Stomach (tissue), 9 donors: Measurements from ENCODE around the gene ASB12. TPM values are rescaled to one million over a fixed set of nuclear protein-coding genes. Genes with fewer than 3 reads are reported as not detected.

ENCODE experiments used
- DNase-seq, 2 donors: peaks; one replicate each; pipeline versions ENCODE4 v3.0.0 to v3.0.0-alpha.2; 2013 to 2019
- H3K27ac ChIP-seq, 5 donors: fragments of 200-600 bp in 4 of 5; sonication (generic) in 4 of 5; one replicate each; pipeline ENCODE4 v1.5.1; 2013 to 2019; ENCODE audit warnings: mild to moderate bottlenecking in 1 of 5, moderate library complexity in 1 of 5
- H3K27me3 ChIP-seq, 3 donors: fragments of 200-600 bp; sonication (generic); one replicate each; pipeline ENCODE4 v1.5.1; 2017 to 2019; ENCODE audit warnings: mixed run types in 1 of 3
- H3K36me3 ChIP-seq, 4 donors: fragments of 200-600 bp; sonication (generic); 1 replicate in 3 of 4; 2 replicates in 1 of 4; pipeline ENCODE4 v1.5.1; 2016 to 2019
- H3K4me1 ChIP-seq, 4 donors: fragments of 200-600 bp; sonication (generic); one replicate each; pipeline ENCODE4 v1.5.1; 2016 to 2019
- H3K4me3 ChIP-seq, 4 donors: fragments of 200-600 bp; sonication (generic) in 3 of 4; one replicate each; pipeline ENCODE4 v1.5.1; 2016 to 2019; ENCODE audit warnings: mild to moderate bottlenecking in 1 of 4
- H3K9me3 ChIP-seq, 4 donors: fragments of 200-600 bp; sonication (generic); one replicate each; pipeline ENCODE4 v1.5.1; 2016 to 2019
- EP300 ChIP-seq: sonication (generic); formaldehyde crosslinking; IDR thresholded peaks from one replicate; pipeline ENCODE4 v1.6.1; 2017; ENCODE audit warnings: antibody characterized with exemption
- POLR2A ChIP-seq, 4 donors: fragments of 450-650 bp; IDR thresholded peaks; one replicate each; pipeline ENCODE4 v1.6.1; 2016; ENCODE audit warnings: antibody characterized with exemption in 4 of 4, control low read depth in 2 of 4, mild to moderate bottlenecking in 1 of 4, moderate library complexity in 1 of 4
- POLR2AphosphoS5 ChIP-seq, 3 donors: sonication (generic); formaldehyde crosslinking; IDR thresholded peaks; one replicate each; pipeline ENCODE4 v1.6.1; 2016; ENCODE audit warnings: antibody characterized with exemption in 3 of 3
- WGBS, 5 donors: extraction: QIAGEN DNeasy Blood & Tissue Kit in 3 of 5; methylation state at CpG; one replicate each; pipeline versions ENCODE4 v1.1.5 to v1.1.7; 2013 to 2018; 5-methylcytosine and 5-hydroxymethylcytosine counted together
- intact Hi-C: fragments of 100-400 bp; cut with DNase I; formaldehyde crosslinking; loops from one replicate; pipeline ENCODE4 v1.15.1; 2023; ENCODE audit warnings: low total_unique reads
- polyA plus RNA-seq, 3 donors: library from polyadenylated mRNA; stranded (reverse); fragments of 200-250 nt; gene quantifications; one replicate each; pipeline ENCODE4 v1.2.3, GENCODE V29; 2013
- total RNA-seq, 5 donors: library from RNA; depleted of rRNA; stranded (reverse); fragments of >200 nt; gene quantifications; one replicate each; pipeline versions ENCODE4 v1.1.0 to v1.2.3, GENCODE V29; 2014 to 2016
- TF ChIP-seq, protein P1 (sequence below), 7 experiments: fragments of 450-650 bp in 4 of 7; fragments of 200-600 bp in 3 of 7; sonication (generic) in 3 of 7; IDR thresholded peaks; one replicate each; pipeline ENCODE4 v1.5.1; 2016 to 2019; ENCODE audit warnings: antibody characterized with exemption in 7 of 7, control low read depth in 2 of 7, mild to moderate bottlenecking in 1 of 7
- donor health status: healthy with polysubstance abuse.
- donor health status: Bipolar disorder and iron deficiency.
- donor health status: healthy.

Gene ASB12
- total and polyA plus RNA-seq, 8 donors, result 0.20 TPM; not detected in 7

GRCh38 chrX:64191281-64192010 is 39.0 kb downstream of the ASB12 start:
- H3K27ac ChIP-seq, result no peak overlapping the region
- H3K4me1 ChIP-seq, result no peaks in the 10 kb centered on the region
- H3K27me3 ChIP-seq, result no peaks in the 10 kb centered on the region
- H3K9me3 ChIP-seq, result no peaks in the 10 kb centered on the region
- peaks cover 0 to 34% (median 33%) of the 10 kb centered on the region in 4 donors for H3K36me3 ChIP-seq
- 87 to 97% (median 96%) methylated on average over 16 to 19 of the region's 19 CpGs for WGBS, 5 donors
- intact Hi-C loops, result no loop called here
- TF ChIP-seq EP300 (no peak), POLR2A (IDR thresholded peaks at IDR 0.05) (no peak)
- no peak overlapping the region for H3K4me3 ChIP-seq
- no peak for DNase-seq

- no peaks in the 10 kb centered on the region for H3K9me3 ChIP-seq
- WGBS, 5 donors, result 64 to 100% (median 92%) methylated on average over 5 to 10 of the region's 10 CpGs
- TF ChIP-seq POLR2A (IDR thresholded peaks at IDR 0.05) (no peak), POLR2AphosphoS5 (IDR thresholded peaks at IDR 0.05) (no peak), EP300 (no peak)
- TF ChIP-seq, protein P1, sequence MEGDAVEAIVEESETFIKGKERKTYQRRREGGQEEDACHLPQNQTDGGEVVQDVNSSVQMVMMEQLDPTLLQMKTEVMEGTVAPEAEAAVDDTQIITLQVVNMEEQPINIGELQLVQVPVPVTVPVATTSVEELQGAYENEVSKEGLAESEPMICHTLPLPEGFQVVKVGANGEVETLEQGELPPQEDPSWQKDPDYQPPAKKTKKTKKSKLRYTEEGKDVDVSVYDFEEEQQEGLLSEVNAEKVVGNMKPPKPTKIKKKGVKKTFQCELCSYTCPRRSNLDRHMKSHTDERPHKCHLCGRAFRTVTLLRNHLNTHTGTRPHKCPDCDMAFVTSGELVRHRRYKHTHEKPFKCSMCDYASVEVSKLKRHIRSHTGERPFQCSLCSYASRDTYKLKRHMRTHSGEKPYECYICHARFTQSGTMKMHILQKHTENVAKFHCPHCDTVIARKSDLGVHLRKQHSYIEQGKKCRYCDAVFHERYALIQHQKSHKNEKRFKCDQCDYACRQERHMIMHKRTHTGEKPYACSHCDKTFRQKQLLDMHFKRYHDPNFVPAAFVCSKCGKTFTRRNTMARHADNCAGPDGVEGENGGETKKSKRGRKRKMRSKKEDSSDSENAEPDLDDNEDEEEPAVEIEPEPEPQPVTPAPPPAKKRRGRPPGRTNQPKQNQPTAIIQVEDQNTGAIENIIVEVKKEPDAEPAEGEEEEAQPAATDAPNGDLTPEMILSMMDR (IDR thresholded peaks at IDR 0.05), result no peak
- no peak overlapping the region for H3K27ac ChIP-seq
- H3K4me1 ChIP-seq, result no peaks in the 10 kb centered on the region
- peaks cover 0 to 34% (median 33%) of the 10 kb centered on the region in 4 donors for H3K36me3 ChIP-seq
- H3K27me3 ChIP-seq, result no peaks in the 10 kb centered on the region
- DNase-seq, result no peak
- intact Hi-C loops, result no loop called here
- H3K4me3 ChIP-seq, result no peak overlapping the region
Observed at GRCh38 chrX:64190136-64190740, 40.2 kb downstream of the ASB12 start.

DNA sequence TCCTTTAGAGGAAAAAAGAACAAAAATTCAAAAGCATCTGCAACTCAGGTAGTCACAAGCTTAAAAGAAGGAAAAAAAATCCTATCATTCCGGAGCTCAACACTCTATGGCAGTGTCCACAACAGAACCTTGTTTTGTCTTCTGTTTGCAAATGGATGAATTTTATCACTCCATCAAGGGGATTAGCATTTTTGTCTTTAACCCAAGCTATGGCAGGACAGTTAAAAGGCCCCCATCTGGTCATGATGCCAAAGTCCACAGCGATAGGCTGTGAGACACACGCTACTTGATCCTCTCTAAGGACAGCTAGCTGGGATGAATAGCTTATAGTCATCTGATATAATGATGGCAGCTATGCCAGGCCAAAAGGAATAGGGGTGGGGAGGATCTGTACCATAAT is 41.5 kb downstream of the ASB12 start:
- no peak overlapping the region for H3K4me3 ChIP-seq
- WGBS, 5 donors, result 87 to 98% (median 95%) methylated on average over 3 of the region's 3 CpGs
- no peaks in the 10 kb centered on the region for H3K4me1 ChIP-seq
- H3K9me3 ChIP-seq, result no peaks in the 10 kb centered on the region
- intact Hi-C loops, result no loop called here
- no peak overlapping the region for H3K27ac ChIP-seq
- TF ChIP-seq, protein P1 (IDR thresholded peaks at IDR 0.05), result no peak
- no peak for TF ChIP-seq POLR2AphosphoS5 (IDR thresholded peaks at IDR 0.05)
- DNase-seq, result no peak
- no peaks in the 10 kb centered on the region for H3K27me3 ChIP-seq
- peaks cover 0 to 34% (median 33%) of the 10 kb centered on the region in 4 donors for H3K36me3 ChIP-seq

- Histone ChIP-seq H3K27me3 (no peaks in the 10 kb centered on the region), H3K4me1 (no peaks in the 10 kb centered on the region), H3K9me3 (no peaks in the 10 kb centered on the region), H3K4me3 (no peak overlapping the region), H3K36me3 (peaks cover 0 to 30% (median 29%) of the 10 kb centered on the region in 4 donors), H3K27ac (no peak overlapping the region)
- TF ChIP-seq, protein P1 (IDR thresholded peaks at IDR 0.05), result no peak
- no peak for TF ChIP-seq POLR2AphosphoS5 (IDR thresholded peaks at IDR 0.05)
- no peak for TF ChIP-seq POLR2A (IDR thresholded peaks at IDR 0.05)
- no peak for TF ChIP-seq EP300
- no peak for DNase-seq
- intact Hi-C loops, result no loop called here
Observed at GRCh38 chrX:64187762-64188150, 42.7 kb downstream of the ASB12 start.
